HG02623 (cell line): ENCODE results near the gene VTI1B.
"Not testable (repeated sequence)": the region's sequence is repeated elsewhere in the genome, so short reads cannot be mapped to it uniquely, and the experiment has no call there.

Experiments
- ATAC-seq: cut with Tn5 transposase; IDR thresholded peaks from one replicate; pipeline ENCODE4 v1.9.1; 2021; ENCODE audit warnings: moderate library complexity; ENCODE audit not compliant: unreplicated experiment

The VTI1B gene, protein sequence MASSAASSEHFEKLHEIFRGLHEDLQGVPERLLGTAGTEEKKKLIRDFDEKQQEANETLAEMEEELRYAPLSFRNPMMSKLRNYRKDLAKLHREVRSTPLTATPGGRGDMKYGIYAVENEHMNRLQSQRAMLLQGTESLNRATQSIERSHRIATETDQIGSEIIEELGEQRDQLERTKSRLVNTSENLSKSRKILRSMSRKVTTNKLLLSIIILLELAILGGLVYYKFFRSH

DNA sequence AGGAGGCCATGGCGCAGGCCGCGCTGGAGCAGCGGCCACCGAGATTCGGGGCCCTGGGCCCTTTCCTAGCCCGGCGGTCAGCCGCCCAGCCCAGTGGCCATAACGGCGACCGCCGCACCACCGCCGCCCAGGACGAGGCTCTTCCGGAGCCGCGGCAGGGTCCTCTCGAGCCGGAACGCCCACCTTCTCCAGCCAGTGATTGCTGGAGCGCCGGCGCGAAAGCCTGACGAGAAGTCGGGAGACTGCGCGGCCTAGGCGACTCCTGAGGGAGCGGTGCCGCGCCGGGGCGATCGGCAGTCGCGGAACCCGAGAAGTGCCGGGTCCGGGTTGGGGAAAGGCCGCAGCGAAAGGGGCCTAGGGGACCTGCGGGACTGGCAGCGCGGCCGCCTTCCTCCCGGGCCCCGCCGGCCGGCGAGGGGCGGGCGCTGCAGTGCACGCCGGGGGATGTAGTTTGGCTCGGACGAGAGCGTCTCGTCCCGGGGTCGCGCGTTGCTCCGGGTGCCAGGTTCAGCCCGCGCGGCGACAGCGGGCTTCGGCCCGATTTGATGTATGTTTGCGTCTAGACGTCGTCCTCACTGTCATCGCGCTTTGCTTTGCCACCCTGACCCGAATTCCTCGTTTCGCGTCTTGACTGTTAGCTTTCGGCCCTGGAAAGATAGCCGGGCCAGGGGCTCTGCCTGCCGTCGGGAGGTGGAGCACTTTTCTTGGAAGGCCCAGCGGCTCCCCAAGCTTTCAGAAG, at the start of gene VTI1B:
VTI1B (minus strand) TSS at position 153 of the 739 bp plus-strand sequence; CDS start at position 10, 143 bp downstream.
- ATAC-seq = peak; percentile 89

DNA sequence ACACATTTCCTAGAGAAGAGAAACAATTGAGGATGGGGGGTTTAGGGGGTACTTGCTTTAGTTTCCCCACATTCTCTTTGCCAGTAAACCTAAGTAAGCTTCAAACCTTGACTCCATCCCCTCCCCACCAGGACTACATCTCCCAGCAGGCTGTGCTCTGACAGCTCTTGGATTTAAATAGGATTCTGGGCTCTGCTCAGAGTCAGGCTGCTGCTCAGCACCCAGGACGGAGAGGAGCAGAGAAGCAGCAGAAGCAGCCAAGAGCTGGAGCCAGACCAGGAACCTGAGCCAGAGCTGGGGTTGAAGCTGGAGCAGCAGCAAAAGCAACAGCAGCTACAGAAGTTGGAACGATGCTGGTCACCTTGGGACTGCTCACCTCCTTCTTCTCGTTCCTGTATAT, 47.9 kb upstream of the VTI1B start:
- no peak for ATAC-seq

DNA sequence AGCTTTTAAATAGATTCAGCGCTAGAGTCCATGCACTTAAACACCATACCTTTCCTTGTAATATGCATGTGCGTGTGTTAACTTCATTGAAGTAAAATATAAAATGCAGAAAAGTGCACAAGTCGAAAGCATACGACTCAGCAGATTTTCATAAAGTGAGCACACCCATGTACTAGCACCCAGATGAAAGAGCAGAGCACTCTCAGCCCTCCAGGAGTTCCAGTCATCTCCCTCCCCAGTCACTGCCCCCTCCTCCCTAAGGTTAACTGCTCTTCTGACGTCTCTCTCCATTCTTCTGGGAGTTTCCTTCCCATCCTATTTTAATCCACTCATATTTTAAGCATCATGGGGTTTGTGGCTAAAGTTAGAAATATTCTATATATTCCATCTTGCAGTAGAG, 47.4 kb upstream of the VTI1B start:
- ATAC-seq = no peak

DNA sequence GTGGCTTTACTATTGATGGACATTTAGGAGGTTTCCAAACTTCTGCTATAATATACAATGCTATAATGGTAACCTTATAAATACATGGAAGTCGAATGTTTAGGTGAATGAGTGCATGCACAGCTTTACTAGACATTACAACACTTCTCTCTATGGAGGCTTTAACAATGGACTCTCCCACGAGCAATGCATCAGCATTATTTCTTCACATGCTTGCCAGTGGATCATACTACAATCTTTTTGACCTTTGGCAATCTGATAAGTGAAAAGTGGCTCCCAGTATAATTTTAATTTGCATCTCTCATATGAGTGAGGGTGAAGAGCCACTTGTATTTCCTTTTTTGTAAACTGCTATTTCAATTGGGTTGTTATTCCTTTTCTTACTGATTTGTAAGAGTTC, 45.4 kb upstream of the VTI1B start:
- ATAC-seq = no peak

DNA sequence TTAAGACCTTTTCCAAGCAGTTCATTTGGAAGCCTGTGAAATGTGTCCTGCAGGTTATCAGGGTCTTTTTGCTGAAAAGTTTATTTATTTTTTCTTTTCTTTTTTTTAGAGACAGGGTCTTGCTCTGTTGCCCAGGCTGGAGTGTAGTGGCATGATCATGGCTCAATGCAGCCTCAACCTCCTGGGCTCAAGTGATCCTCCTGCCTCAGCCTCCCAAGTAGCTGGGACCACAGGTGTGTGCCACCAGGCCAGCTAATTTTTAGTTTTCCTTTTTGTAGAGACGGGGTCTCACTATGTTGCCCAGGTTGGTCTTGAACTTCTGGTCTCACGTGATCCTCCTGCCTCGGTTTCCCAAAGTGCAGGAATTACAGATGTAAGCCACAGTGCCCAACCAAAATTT, 45.0 kb upstream of the VTI1B start:
- not testable (repeated sequence) for ATAC-seq

DNA sequence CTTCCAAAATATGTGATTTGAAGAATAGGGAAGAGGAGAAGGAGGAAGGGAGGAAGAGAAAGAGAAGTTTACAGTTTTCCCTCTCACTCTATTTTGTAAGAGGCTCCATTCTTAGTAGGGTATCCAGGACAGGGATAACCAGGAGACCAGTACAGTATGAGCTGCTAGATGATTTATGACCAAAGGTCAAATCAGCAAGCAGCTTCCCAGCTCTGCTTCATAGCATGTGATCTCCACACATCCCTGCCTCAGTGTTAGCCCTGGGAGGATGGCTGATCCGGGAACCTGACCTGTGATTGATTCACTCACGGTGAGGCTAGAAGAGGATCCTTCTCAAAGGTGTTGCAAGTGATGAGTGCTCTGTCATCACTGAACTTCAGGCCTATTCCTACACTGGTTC, 43.8 kb upstream of the VTI1B start:
- no peak for ATAC-seq

DNA sequence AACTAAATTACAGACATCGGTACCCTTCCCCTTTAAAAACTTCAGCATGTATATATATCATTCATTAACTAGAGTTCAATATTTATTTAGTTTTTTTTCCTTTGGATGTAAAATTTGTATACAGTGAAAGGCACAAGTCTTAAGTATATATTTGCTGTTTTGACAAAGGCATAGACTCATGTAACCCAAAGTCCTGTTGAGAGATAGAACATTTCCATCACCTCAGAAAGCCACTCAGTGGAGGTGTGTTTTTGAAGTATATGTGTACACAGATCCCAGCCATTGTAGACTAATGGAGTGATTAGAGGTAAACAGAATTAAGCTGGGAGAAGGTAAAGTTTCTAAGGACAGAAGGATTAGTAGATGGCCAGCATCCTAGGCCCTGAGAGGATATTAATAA, 42.6 kb upstream of the VTI1B start:
- ATAC-seq = no peak

DNA sequence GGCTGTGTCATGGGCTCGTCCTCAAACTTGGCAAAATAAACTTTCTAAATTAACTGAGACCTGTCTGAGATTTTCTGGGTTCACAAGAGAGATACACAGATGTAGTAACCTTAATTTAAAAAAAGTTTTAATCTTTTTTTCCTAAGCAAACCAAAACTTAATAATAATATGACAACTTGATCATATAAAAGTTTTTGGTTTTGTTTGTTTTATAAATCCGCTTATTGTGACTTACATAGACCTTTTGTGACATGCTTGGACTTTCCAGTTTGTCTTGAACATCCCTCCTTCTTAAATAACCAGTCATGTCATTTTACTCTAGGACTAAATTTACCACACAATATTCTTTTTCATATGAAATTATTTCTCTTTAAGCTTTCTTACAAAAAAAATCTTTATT, 35.8 kb upstream of the VTI1B start:
- no peak for ATAC-seq

DNA sequence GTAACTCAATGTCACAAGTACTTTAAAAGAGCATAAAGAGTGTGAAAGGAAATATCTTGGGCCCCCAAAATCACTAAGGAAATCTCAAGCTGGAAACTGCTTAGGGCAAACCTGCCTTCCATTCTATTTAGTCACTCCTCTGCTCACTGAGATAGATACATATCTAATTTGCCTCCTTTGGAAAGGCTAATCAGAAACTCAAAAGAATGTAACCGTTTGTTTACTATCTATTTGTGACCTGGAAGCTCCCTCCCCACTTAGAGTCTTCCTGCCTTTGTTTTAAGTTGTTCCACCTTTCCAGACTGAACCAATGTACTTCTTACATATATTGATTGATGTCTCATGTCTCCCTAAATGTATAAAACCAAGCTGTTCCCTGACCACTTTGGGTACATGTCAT, 35.4 kb upstream of the VTI1B start:
- not testable (repeated sequence) for ATAC-seq

DNA sequence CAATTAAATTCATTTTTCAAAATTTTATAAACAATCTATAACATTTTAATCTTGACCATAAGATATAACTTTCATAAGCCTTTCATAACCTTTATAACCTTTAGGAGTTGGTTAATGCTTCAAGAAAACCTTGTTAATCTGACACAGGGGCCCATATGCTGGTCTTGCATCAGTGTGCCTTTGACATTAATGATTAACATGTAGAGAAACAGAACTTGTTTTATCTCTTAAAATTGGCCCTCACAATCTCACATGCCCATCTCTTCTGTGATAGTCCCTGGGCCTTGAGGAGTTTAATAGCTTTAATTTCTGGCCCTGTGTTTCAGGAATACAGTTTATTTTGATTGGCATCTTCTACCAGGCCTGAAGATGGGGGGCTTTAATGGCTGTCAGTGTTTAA, 34.9 kb upstream of the VTI1B start:
- not testable (repeated sequence) for ATAC-seq

DNA sequence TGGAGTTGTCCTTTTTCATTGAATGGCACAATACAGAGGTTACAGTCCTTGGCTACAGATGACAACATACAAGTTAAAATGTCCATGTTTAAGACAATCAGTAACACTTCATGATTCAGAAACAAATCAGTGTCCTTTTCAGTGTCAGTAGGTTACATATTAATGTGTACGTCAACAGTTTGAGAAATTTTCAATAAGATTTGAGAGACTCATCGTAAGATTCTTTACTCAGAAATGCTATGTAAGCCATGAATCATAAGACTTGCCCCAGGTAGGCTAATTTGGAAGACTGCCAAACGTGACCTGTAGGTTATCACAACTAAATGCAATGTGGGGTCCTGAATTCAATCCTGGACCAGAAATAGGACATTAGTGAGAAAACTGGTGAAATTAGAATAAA, 30.8 kb upstream of the VTI1B start:
- no peak for ATAC-seq

DNA sequence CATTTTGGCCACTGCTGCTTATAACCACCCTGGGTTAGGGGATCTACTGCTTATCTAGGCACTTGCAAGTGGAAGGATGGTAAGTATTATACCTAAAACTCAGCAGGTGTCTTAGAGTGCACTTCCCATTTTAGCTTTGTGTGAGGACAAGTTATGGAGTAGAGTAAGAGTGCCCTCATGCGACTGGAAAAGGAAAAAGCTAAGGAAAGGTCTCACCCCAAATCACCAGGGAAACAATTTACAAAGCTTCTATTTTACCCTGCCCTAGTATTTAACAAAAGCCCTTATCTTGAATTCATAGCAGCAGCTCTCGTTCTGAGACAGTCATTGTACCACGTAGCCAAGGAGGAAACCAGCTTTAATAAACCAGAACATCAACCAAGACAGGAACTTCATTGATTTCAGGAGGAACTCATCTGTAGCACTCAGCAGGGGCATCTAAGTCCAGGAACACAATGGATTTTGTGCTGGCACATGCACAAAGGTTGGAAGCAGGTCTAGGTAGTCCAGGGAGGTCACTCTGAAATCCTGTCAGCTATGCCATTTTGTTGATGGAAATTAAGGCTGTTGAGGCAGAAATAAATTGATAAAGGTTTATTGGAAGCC, 30.2 kb upstream of the VTI1B start:
- no peak for ATAC-seq

DNA sequence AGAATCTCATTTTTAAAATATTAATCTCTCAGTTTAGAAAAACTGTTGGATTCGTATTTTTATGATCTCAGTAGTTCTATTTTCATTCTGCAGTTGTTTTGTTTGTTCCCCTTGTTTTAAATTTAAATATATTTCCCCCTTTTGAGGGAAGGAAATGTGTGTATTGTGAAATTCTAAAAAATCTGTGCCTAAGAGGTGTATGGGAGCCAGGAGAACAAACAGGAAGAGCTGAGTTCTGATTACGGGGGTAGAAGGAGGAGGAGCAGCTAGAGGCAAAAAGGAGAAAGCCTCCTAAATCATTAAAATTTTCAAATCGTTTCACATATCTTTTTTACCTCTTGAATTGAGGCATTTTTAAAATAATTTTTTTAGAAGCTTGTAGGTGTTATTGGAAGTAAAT, 29.6 kb upstream of the VTI1B start:
- no peak for ATAC-seq

DNA sequence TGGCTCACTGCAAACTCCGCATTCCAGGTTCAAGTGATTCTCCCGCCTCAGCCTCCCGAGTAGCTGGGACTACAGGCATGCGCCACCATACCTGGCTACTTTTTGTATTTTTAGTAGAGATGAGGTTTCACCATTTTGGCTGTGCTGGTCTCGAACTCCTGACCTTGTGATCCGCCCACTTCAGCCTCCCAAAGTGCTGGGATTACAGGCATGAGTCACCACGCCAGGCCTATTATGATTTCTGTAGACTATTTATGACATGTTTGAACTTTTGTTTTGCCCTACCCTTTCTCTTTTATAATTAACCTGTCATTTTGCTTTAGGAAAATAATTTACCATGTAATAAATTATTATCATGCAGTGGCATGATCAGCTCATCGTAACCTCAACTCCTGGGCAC, 27.1 kb upstream of the VTI1B start, which contains the start of gene RDH12:
RDH12 (plus strand) TSS at position 395 of the 400 bp plus-strand sequence. CDS start 20,757 bp downstream, outside the sequence.
- not testable (repeated sequence) for ATAC-seq

DNA sequence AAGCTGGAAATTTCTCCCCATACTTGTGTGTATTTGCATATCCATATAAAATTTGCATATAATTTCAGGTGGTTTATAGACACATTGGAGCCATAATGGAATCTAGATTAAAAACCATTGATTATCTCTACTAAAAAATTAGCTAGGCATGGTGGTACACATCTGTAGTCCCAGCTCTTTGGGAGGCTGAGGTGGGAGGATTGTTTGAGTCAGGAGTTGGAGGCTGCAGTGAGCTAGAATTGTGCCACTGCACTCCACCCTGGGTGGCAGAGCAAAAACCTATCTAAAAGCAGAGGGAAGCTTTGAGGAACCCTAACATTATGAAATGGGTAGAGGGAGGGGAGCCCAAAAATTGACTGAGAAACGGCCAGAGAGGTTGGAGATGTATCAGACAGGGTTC, 23.7 kb upstream of the VTI1B start:
- ATAC-seq = no peak

DNA sequence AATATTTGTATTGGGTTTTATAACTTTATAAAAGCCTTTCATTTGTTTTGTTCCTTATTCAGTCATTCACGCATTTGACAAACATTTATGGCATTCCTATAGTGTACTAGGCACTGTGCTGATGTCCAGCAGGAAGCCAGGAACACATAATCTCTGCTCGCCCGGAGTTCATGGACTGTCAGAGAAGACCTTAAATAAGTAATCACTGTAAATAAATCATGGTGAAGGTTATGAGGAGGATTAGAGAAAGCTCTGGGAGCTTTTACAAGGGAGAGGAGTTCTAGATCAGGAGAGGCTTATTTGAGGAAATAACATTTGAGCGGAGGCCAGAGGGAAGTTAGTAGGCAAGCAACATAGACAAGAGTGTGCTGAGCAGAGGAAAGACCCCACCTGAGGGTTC, 22.6 kb upstream of the VTI1B start:
- ATAC-seq = no peak

DNA sequence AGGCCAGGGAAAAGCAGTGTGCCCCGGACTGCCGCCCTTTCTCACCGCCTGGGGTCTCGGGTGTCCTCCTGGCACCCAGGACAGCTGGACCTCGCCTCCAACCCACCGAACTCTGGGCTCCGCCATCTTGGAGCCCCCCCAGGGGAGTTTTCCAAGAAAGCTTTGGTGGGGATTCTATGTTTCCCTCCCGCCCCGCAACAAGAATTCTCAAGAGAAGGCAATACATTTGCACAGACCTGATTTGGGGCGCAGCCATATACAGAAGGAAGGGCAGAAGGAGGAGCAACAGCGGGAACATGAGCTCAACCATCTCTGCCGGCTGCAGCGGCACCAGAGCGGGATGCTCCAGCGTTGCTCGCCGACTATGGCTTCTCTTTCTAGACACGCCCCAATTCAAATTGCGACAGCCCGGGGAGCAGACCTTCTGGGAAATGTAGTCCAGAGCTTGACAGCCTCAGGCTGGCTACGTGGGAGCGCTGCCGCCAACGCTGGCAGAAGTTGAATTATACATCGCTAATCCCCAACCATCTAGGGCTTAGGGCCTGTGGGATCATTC, 21.0 kb upstream of the VTI1B start, which contains the start of gene RDH11:
RDH11 (minus strand) TSS at position 371 of the 556 bp plus-strand sequence; CDS start at position 310, 61 bp downstream.
- peak; percentile 92 for ATAC-seq

DNA sequence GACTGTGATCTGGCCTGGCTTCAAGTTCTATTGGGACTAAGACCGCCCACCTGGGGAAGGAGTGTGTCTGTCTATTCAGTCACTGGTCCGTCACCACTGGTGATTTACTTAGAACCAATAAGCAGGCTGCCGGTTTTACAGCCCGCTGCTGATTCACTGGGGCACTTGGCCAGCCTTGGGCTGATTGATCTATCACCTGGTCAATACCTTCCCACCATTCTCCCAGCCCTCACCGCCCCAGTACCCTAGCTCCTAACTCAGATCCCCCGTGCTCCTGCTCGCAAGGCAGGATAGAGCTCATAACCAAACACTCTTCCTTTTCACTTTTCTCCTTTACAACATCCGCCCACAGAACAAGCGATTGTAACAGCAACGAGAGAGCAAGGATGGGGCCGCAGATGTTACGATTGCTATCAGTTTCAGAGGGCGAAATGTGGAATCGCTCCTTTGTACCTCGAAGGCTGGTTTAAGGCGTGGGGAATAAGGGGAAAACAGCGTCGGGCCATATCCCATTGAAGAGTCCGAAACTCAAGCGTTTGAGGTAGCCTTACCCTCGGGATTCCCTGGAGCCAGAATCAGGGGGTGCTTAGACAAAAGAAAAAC, 20.5 kb upstream of the VTI1B start:
- peak; percentile 81 for ATAC-seq

DNA sequence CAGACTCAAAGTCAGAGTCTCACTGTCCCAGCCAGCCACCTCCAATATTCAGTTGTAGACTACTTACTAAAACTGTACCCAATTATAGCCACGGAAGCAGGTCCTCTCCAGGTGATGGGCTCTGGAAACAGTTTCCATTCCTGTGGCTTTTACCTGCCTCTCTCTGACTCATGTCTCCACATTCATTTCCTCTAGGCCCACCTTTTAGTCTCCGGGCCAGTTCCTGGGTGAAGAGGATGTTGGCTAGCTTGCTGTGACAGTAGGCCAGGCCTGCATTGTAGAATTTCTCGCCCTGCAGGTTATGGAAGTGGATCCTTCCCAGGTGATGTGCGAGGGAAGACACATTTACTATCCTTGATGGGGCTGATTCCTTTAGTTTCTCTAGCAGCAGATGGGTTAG, 15.6 kb upstream of the VTI1B start:
- no peak for ATAC-seq

DNA sequence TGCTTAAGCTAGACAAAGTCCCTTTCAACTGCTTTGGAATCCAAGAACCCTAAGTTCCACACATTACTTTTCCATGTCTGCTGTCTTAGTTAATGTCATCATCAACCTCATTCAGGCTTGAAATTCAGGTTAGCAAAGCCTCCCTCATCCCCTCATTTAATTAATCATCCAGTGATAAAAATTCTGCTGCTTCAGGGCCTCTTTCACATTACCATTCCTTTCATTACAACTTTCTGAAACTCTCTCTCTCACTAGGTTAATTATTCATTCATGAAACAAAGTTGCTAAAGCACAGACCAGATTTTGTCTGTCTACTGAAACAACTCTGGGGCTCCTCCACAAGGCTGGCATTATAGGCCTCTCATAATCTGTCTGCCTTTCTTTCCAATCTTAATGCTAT, 9.4 kb upstream of the VTI1B start:
- ATAC-seq = no peak

DNA sequence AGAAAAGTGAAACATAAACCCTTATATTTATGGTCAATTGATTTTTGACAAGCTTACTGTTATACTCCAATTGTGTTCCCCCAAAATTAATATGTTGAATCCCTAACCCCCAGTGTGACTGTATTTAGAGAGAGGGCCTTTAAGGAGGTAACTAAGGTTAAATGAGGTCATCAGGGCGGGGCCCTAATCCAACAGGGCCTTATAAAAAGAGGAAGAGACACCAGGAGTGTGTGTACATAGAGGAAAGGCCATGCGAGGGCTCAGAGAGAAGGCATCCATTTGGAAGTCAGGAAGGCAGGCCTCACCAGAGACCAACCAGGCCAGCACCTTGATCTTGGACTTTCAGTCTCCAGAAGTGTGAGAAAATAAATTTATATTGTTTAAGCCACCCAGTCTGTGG, 6.5 kb upstream of the VTI1B start:
- ATAC-seq = no peak
